Measurements from ENCODE around the gene CANX. TPM values are rescaled to one million over a fixed set of nuclear protein-coding genes. Genes with fewer than 3 reads are reported as not detected.

Gene CANX
- total and polyA plus RNA-seq, 11 donors, result 81.6 to 699 (median 473) TPM

GRCh38 chr5:179762079-179762780 is 63.5 kb downstream of the CANX start:
- intact Hi-C loops (cut with DNase I), result loop anchor here in 8 of 10 donors (2.0 to 10.0 kb wide), 7 partner anchors 33 to 145 kb away; partner anchors contain the start of genes TBC1D9B (in 4 of the 8) and MRNIP (in 1 of the 8)
- no peaks in the 10 kb centered on the region for H3K9me3 ChIP-seq
- peaks cover 0 to 97% (median 67%) of the 10 kb centered on the region in 12 donors for H3K4me1 ChIP-seq
- peak in 2 of 4 donors; percentile 12 to 18 for ATAC-seq
- H3K27ac ChIP-seq, result peak overlapping the region in 3 of 12 donors; percentile 16 to 51 (median 35)
- TF ChIP-seq CTCF (IDR thresholded peaks at IDR 0.05) (no peak), POLR2A (IDR thresholded peaks at IDR 0.05) (no peak)
- no peaks in the 10 kb centered on the region for H3K27me3 ChIP-seq
- H3K4me3 ChIP-seq, result no peak overlapping the region
- peaks cover 0 to 21% (median 19%) of the 10 kb centered on the region in 9 donors for H3K36me3 ChIP-seq
- 30 to 47% (median 35%) methylated on average over 8 to 10 of the region's 10 CpGs for WGBS, 4 donors
- DNase-seq, result no peak

- TF ChIP-seq POLR2A (IDR thresholded peaks at IDR 0.05), result no peak
- TF ChIP-seq CTCF (IDR thresholded peaks at IDR 0.05), result no peak
- DNase-seq (no peak), ATAC-seq (no peak)
- H3K4me1 ChIP-seq, result peaks cover 0 to 97% (median 67%) of the 10 kb centered on the region in 12 donors
- H3K27ac ChIP-seq, result peak overlapping the region in 3 of 12 donors; percentile 16 to 51 (median 35)
- no peaks in the 10 kb centered on the region for H3K27me3 ChIP-seq
- H3K9me3 ChIP-seq, result no peaks in the 10 kb centered on the region
- H3K36me3 ChIP-seq, result peaks cover 0 to 27% (median 24%) of the 10 kb centered on the region in 9 donors
- intact Hi-C loops (cut with DNase I), result loop anchor here in 8 of 10 donors (1.0 to 10.0 kb wide), 8 partner anchors 32 to 145 kb away; partner anchors contain the start of genes TBC1D9B (in 4 of the 8) and MRNIP (in 1 of the 8)
- no peak overlapping the region for H3K4me3 ChIP-seq
- 23 to 47% (median 32%) methylated on average over 3 of the region's 3 CpGs for WGBS, 4 donors
Observed at GRCh38 chr5:179762781-179763176, 64.0 kb downstream of the CANX start.

GRCh38 chr5:179763215-179763945 is 64.6 kb downstream of the CANX start:
- no peak overlapping the region for H3K4me3 ChIP-seq
- ATAC-seq (peak in 3 of 4 donors; percentile 47 to 79 (median 66)), DNase-seq (peak in 3 of 5 donors; percentile 67 to 73 (median 69))
- no peaks in the 10 kb centered on the region for H3K9me3 ChIP-seq
- TF ChIP-seq CTCF (IDR thresholded peaks at IDR 0.05), result peak; percentile 79 to 96 (median 89)
- TF ChIP-seq POLR2A (IDR thresholded peaks at IDR 0.05), result no peak
- no peaks in the 10 kb centered on the region for H3K27me3 ChIP-seq
- H3K27ac ChIP-seq, result peak overlapping the region in 3 of 12 donors; percentile 35 to 51 (median 35)
- peaks cover 0 to 33% (median 25%) of the 10 kb centered on the region in 9 donors for H3K36me3 ChIP-seq
- WGBS, 4 donors, result 20 to 31% (median 27%) methylated on average over 10 of the region's 10 CpGs
- intact Hi-C loops (cut with DNase I), result loop anchor here in 8 of 10 donors (1.0 to 10.0 kb wide), 8 partner anchors 31 to 144 kb away; partner anchors contain the start of genes TBC1D9B (in 4 of the 8) and MRNIP (in 1 of the 8)
- H3K4me1 ChIP-seq, result peaks cover 0 to 96% (median 68%) of the 10 kb centered on the region in 12 donors
